ENCODE measurements around the gene KCNJ6. TPM values are rescaled to one million over a fixed set of nuclear protein-coding genes. Genes with fewer than 3 reads are reported as not detected.

Gene KCNJ6
- total RNA-seq, 6 experiments from 2014 or later = not detected

GRCh38 chr21:37843191-37843590 lies 73.1 kb downstream of the KCNJ6 start:
- H3K27me3 Mint-ChIP-seq (ENCODE audit: insufficient read depth) = peaks cover 2% of the 10 kb centered on the region

GRCh38 chr21:37842163-37842919 lies 73.9 kb downstream of the KCNJ6 start:
- H3K27ac Mint-ChIP-seq = no peak overlapping the region

More at GRCh38 chr21:37843191-37843590, 73.1 kb downstream of the KCNJ6 start:
- Mint-ChIP-seq H3K36me3 (ENCODE audit: low read depth) (no peaks in the 10 kb centered on the region), H3K9me3 (no peaks in the 10 kb centered on the region), H3K27ac (no peak overlapping the region), H3K4me3 (no peak overlapping the region), H3K4me1 (ENCODE audit: low read depth) (peaks cover 29% of the 10 kb centered on the region)
- DNase-seq = no peak
- TF ChIP-seq CTCF (IDR thresholded peaks at IDR 0.05) = no peak

DNA sequence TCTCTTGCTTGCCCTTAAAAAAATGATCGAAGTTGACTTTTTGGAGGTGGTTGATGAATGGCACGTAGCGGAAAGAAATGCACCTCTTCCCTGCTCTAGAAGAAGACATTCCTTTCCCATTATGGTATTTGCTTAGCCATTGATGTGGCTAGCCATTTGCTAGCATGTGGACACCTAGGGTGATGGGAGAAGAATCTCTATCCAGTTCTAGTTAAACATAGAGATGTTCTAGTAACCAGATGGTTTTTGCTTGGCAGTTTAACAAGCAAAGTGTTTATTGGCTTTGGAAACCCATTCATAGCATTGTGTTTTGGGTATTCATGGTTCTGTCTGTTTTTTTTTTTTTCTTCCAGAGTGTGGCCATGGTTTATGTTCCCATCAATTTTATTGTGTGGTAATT lies 78.9 kb downstream of the KCNJ6 start:
- peaks cover 2% of the 10 kb centered on the region for H3K27me3 Mint-ChIP-seq (ENCODE audit: insufficient read depth)
- H3K36me3 Mint-ChIP-seq (ENCODE audit: low read depth) = no peaks in the 10 kb centered on the region
- no peaks in the 10 kb centered on the region for H3K4me1 Mint-ChIP-seq (ENCODE audit: low read depth)
- H3K9me3 Mint-ChIP-seq = no peaks in the 10 kb centered on the region
- DNase-seq = no peak
- no peak overlapping the region for H3K4me3 Mint-ChIP-seq
- no peak overlapping the region for H3K27ac Mint-ChIP-seq
- no peak for TF ChIP-seq CTCF (IDR thresholded peaks at IDR 0.05)

More at GRCh38 chr21:37842163-37842919, 73.9 kb downstream of the KCNJ6 start:
- no peak overlapping the region for H3K4me3 Mint-ChIP-seq
- no peaks in the 10 kb centered on the region for H3K9me3 Mint-ChIP-seq
- H3K4me1 Mint-ChIP-seq (ENCODE audit: low read depth) = peaks cover 21% of the 10 kb centered on the region
- TF ChIP-seq CTCF (IDR thresholded peaks at IDR 0.05) = no peak
- peaks cover 2% of the 10 kb centered on the region for H3K27me3 Mint-ChIP-seq (ENCODE audit: insufficient read depth)
- H3K36me3 Mint-ChIP-seq (ENCODE audit: low read depth) = no peaks in the 10 kb centered on the region
- no peak for DNase-seq

DNA sequence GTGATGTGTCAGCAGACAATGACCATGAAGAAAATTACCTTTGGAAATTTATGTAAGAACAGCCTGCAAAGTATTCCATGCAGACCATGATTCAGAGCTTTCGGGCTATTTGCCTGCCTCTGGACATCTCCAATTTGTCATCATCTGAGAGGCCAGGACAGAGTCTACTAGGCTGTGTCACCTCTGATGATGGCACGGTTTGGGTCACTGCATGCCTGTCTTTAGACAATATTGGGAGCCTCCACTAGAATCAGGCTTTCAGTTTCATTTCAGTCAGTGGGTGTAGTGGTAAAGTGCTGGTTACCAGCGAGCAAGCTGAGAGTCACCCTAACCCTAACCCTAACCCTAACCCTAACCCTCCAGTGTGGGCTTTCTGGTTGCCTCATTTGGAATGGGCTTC lies 80.8 kb downstream of the KCNJ6 start:
- peaks cover under 1% of the 10 kb centered on the region; the same call in 1 of the 2 replicates for H3K4me1 Mint-ChIP-seq (ENCODE audit: low read depth)
- H3K27ac Mint-ChIP-seq = no peak overlapping the region
- TF ChIP-seq CTCF (IDR thresholded peaks at IDR 0.05) = no peak
- no peaks in the 10 kb centered on the region for H3K36me3 Mint-ChIP-seq (ENCODE audit: low read depth)
- H3K9me3 Mint-ChIP-seq = no peaks in the 10 kb centered on the region
- peaks cover 8% of the 10 kb centered on the region for H3K27me3 Mint-ChIP-seq (ENCODE audit: insufficient read depth)
- no peak for DNase-seq
- no peak overlapping the region for H3K4me3 Mint-ChIP-seq

DNA sequence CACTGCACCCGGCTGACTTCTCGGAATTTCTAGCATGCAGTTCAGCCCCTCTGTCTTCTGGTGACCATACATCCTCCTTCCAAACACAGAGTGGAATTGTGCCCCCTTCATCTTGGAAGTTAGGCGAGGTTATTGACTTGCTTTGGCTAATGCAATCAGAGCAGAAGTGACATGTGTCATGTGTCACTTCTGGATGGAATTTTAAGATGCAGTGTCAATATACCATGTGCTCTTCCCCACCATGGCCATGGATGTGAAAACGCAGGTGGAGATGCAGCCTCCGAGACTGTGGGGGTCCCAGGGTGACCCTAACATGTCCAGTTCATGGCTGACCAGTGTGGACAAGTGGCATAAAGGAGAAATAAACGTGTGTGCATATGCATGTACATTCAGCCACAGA lies 83.0 kb downstream of the KCNJ6 start:
- TF ChIP-seq CTCF (IDR thresholded peaks at IDR 0.05) = no peak
- H3K4me1 Mint-ChIP-seq (ENCODE audit: low read depth) = peaks cover 15% of the 10 kb centered on the region
- no peaks in the 10 kb centered on the region for H3K36me3 Mint-ChIP-seq (ENCODE audit: low read depth)
- no peak overlapping the region for H3K27ac Mint-ChIP-seq
- no peaks in the 10 kb centered on the region for H3K9me3 Mint-ChIP-seq
- H3K27me3 Mint-ChIP-seq (ENCODE audit: insufficient read depth) = peaks cover 6% of the 10 kb centered on the region
- no peak for DNase-seq
- no peak overlapping the region for H3K4me3 Mint-ChIP-seq
